Measurements from ENCODE around the gene YY1. TPM values are rescaled to one million over a fixed set of nuclear protein-coding genes. Genes with fewer than 3 reads are reported as not detected.

YY1 gene
- polyA plus RNA-seq, 3 donors, result 13.3 to 35.2 (median 15.7) TPM

GRCh38 chr14:100236881-100237280 lies 2.1 kb upstream of the YY1 start:
- Mint-ChIP-seq H3K36me3 (peaks cover 6 to 25% of the 10 kb centered on the region in 2 donors), H3K9me3 (no peaks in the 10 kb centered on the region), H3K4me1 (peaks cover 41% of the 10 kb centered on the region), H3K27ac (peak overlapping the region; percentile 23 to 93 (median 90)), H3K4me3 (peak overlapping the region; percentile 89 to 96), H3K27me3 (ENCODE audit: low read depth in 3 of 3) (no peaks in the 10 kb centered on the region)
- Histone ChIP-seq H3K4me3 (replicated peaks in 1 of 3; ENCODE audit: low read depth in 2 of 3, low read length in 3 of 3) (peak overlapping the region; percentile 47 to 99 (median 95)), H3K9me3 (replicated peaks in 1 of 2; ENCODE audit: control insufficient read depth in 1 of 2, insufficient read depth in 1 of 2, low read length in 2 of 2) (no peaks in the 10 kb centered on the region), H3K27ac (ENCODE audit: low read depth in 1 of 2, low read length in 2 of 2) (peak overlapping the region in 1 of 2 donors; percentile 91), H3K27me3 (ENCODE audit: control insufficient read depth in 2 of 2, insufficient read depth in 2 of 2, low read length in 2 of 2) (no peaks in the 10 kb centered on the region), H4K20me1 (ENCODE audit: insufficient read depth, low read length) (peaks cover 73% of the 10 kb centered on the region), H3K79me2 (ENCODE audit: insufficient read depth, low read length) (peaks cover 89% of the 10 kb centered on the region), H3K4me2 (replicated peaks; ENCODE audit: extremely low read depth, low read length, poor library complexity, severe bottlenecking) (peak overlapping the region; percentile 86), H3K4me1 (ENCODE audit: control insufficient read depth in 1 of 2, insufficient read depth in 2 of 2, low read length in 2 of 2) (peaks cover 29 to 37% of the 10 kb centered on the region in 2 donors), H2AFZ (ENCODE audit: insufficient read depth, low read depth, low read length, poor library complexity, severe bottlenecking) (no peak overlapping the region), H3K9ac (ENCODE audit: insufficient read depth, low read length, poor library complexity, severe bottlenecking) (no peak overlapping the region), H3K36me3 (replicated peaks in 1 of 2; ENCODE audit: control insufficient read depth in 1 of 2, insufficient read depth in 2 of 2, low read length in 2 of 2) (peaks cover 0 to 14% of the 10 kb centered on the region in 2 donors)
- intact Hi-C loops (cut with micrococcal nuclease), result loop anchor here in 1 of 2 donors (5.0 kb wide), 1 partner anchor 140 kb away; the partner anchor contains the start of gene WDR25
- TF ChIP-seq, protein P1, sequence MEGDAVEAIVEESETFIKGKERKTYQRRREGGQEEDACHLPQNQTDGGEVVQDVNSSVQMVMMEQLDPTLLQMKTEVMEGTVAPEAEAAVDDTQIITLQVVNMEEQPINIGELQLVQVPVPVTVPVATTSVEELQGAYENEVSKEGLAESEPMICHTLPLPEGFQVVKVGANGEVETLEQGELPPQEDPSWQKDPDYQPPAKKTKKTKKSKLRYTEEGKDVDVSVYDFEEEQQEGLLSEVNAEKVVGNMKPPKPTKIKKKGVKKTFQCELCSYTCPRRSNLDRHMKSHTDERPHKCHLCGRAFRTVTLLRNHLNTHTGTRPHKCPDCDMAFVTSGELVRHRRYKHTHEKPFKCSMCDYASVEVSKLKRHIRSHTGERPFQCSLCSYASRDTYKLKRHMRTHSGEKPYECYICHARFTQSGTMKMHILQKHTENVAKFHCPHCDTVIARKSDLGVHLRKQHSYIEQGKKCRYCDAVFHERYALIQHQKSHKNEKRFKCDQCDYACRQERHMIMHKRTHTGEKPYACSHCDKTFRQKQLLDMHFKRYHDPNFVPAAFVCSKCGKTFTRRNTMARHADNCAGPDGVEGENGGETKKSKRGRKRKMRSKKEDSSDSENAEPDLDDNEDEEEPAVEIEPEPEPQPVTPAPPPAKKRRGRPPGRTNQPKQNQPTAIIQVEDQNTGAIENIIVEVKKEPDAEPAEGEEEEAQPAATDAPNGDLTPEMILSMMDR (IDR thresholded peaks at IDR 0.05), result no peak
- DNase-seq, result peak in 2 of 3 donors; percentile 40 to 51

- peak overlapping the region; percentile 50 for H2AFZ ChIP-seq (ENCODE audit: insufficient read depth, low read depth, low read length, poor library complexity, severe bottlenecking)
- peaks cover 4 to 26% of the 10 kb centered on the region in 2 donors for H3K36me3 Mint-ChIP-seq
- H3K4me3 ChIP-seq (replicated peaks in 1 of 3; ENCODE audit: low read depth in 2 of 3, low read length in 3 of 3), result peak overlapping the region; percentile 47 to 99 (median 95)
- H3K79me2 ChIP-seq (ENCODE audit: insufficient read depth, low read length), result peaks cover 89% of the 10 kb centered on the region
- no peaks in the 10 kb centered on the region for H3K9me3 Mint-ChIP-seq
- H3K27me3 Mint-ChIP-seq (ENCODE audit: low read depth in 3 of 3), result no peaks in the 10 kb centered on the region
- peaks cover 76% of the 10 kb centered on the region for H4K20me1 ChIP-seq (ENCODE audit: insufficient read depth, low read length)
- peak overlapping the region; percentile 86 for H3K4me2 ChIP-seq (replicated peaks; ENCODE audit: extremely low read depth, low read length, poor library complexity, severe bottlenecking)
- H3K4me1 ChIP-seq (ENCODE audit: control insufficient read depth in 1 of 2, insufficient read depth in 2 of 2, low read length in 2 of 2), result peaks cover 37 to 46% of the 10 kb centered on the region in 2 donors
- intact Hi-C loops (cut with micrococcal nuclease), result loop anchor here (2.0 to 5.0 kb wide), 3 partner anchors 45 to 139 kb away; partner anchors contain the start of gene WDR25 (in 2 of the 2)
- H3K9me3 ChIP-seq (replicated peaks in 1 of 2; ENCODE audit: control insufficient read depth in 1 of 2, insufficient read depth in 1 of 2, low read length in 2 of 2), result no peaks in the 10 kb centered on the region
- TF ChIP-seq, protein P1 (IDR thresholded peaks at IDR 0.05), result no peak
- H3K36me3 ChIP-seq (replicated peaks in 1 of 2; ENCODE audit: control insufficient read depth in 1 of 2, insufficient read depth in 2 of 2, low read length in 2 of 2), result peaks cover 2 to 7% of the 10 kb centered on the region in 2 donors
- DNase-seq, result peak; percentile 30 to 38 (median 31)
- H3K9ac ChIP-seq (ENCODE audit: insufficient read depth, low read length, poor library complexity, severe bottlenecking), result peak overlapping the region; percentile 96
- under 1% methylated on average over 44 of the region's 64 CpGs for WGBS (ENCODE audit: insufficient coverage)
- H3K27ac Mint-ChIP-seq, result peak overlapping the region; percentile 90 to 93 (median 93)
- H3K27me3 ChIP-seq (ENCODE audit: control insufficient read depth in 2 of 2, insufficient read depth in 2 of 2, low read length in 2 of 2), result no peaks in the 10 kb centered on the region
- H3K4me3 Mint-ChIP-seq, result peak overlapping the region; percentile 89 to 96
- H3K4me1 Mint-ChIP-seq, result peaks cover 50% of the 10 kb centered on the region
- peak overlapping the region; percentile 77 to 91 for H3K27ac ChIP-seq (ENCODE audit: low read depth in 1 of 2, low read length in 2 of 2)
Observed at GRCh38 chr14:100237735-100238418, 1.1 kb upstream of the YY1 start.

Measured in CD14-positive monocyte (primary cell).